HAP-1 (cell line): ENCODE measurements around the gene INO80B.

Experiments
- DNase-seq, 2 experiments: peaks; one replicate each; pipeline ENCODE4 v3.0.0-alpha.2; 2016 to 2020; ENCODE audit warnings: low spot score in 2 of 2
- H3K27me3 ChIP-seq: fragments of 250-450 bp; sonication (Bioruptor Pico); 2 replicates; pipeline ENCODE4 v1.5.1; 2020; ENCODE audit warnings: low read depth, mild to moderate bottlenecking, moderate library complexity
- H3K36me3 ChIP-seq: fragments of 250-450 bp; sonication (Bioruptor Pico); replicated peaks from 2 replicates; pipeline ENCODE4 v1.5.1; 2020; ENCODE audit warnings: mild to moderate bottlenecking
- H3K4me1 ChIP-seq: fragments of 250-450 bp; sonication (Bioruptor Pico); 2 replicates; pipeline ENCODE4 v1.5.1; 2020; ENCODE audit warnings: mild to moderate bottlenecking
- H3K4me3 ChIP-seq: fragments of 250-450 bp; sonication (Bioruptor Pico); 2 replicates; pipeline ENCODE4 v1.5.1; 2020; ENCODE audit warnings: mild to moderate bottlenecking, moderate library complexity
- H3K9me3 ChIP-seq: fragments of 250-450 bp; sonication (Bioruptor Pico); 2 replicates; pipeline ENCODE4 v1.5.1; 2020; ENCODE audit warnings: mild to moderate bottlenecking, moderate library complexity
- in situ Hi-C: fragments of 300-500 bp; cut with MboI; formaldehyde crosslinking; loops from 3 replicates; pipeline ENCODE4 v1.14.3; 2020; ENCODE audit warnings: low sequenced_read_pairs, inconsistent platforms, mixed read lengths

The INO80B gene

DNA sequence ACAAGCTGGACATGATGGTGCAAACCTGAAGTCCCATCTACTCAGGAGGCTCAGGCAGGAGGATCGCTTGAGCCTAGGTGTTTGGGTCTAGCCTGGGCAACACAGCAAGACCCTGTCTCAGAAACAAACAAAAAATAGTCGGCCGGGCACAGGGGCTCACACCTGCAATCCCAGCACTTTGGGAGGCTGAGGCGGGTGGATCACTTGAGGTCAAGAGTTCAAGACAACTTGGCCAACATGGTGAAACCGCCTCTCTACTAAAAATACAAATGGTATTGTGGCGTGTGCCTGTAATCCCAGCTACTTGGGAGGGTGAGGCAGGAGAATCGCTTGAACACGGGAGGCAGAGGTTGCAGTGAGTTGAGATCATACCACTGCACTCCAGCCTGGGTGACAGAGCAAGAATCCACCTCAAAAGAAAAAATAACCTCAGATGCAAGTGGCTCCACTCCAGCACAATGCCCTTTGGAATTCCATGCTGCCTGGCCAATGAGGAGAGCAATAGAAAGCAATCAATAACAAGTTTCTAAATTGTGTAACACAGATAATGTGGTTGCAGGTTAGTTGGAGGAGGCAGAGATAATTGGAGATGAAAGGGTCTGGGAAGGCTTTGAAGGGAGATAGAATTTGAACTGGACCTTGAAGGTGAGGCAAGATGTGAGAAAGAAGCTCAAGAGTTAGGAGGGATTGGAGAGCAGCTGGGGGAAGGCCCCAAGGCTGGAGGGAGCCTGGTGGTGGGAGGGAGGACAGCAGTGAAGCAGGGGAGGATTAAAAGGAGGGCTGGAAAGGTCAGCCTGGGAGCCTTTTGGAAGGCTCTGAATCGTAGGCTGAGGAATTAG is 34.0 kb downstream of the INO80B start:
- DNase-seq: no peak
- no peaks in the 10 kb centered on the region for H3K4me1 ChIP-seq
- no peaks in the 10 kb centered on the region for H3K9me3 ChIP-seq
- H3K36me3 ChIP-seq: peaks cover 30% of the 10 kb centered on the region
- in situ Hi-C loops: loop anchor here (5.0 kb wide), 1 partner anchor 88 kb away; no protein-coding TSS in a partner anchor
- H3K4me3 ChIP-seq: no peak overlapping the region
- H3K27me3 ChIP-seq: no peaks in the 10 kb centered on the region

DNA sequence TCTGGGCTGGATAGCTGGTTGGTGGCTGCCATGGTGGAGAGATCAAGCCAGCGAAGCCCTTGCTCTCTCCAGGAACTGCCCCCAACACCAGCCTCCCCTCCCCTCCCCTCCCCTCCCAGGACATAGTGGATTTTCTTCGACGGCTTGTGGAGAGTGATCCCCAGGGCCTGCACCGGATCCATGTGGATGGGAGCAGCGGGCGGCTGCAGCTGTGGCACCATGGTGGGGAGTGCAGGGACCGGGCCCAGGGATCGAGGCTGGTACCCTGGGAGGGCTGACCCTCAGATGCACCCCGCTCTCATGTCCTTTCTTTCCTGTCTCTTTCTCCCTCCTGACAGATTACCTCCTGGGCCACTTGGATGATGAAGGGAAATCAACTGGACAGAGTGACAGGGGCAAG is 35.0 kb downstream of the INO80B start:
- no peaks in the 10 kb centered on the region for H3K9me3 ChIP-seq
- no peaks in the 10 kb centered on the region for H3K4me1 ChIP-seq
- in situ Hi-C loops: loop anchor here (5.0 kb wide), 1 partner anchor 87 kb away; no protein-coding TSS in a partner anchor
- no peak overlapping the region for H3K4me3 ChIP-seq
- no peaks in the 10 kb centered on the region for H3K27me3 ChIP-seq
- peaks cover 30% of the 10 kb centered on the region for H3K36me3 ChIP-seq
- DNase-seq: no peak

GRCh38 chr2:74491648-74492544 is 37.0 kb downstream of the INO80B start:
- Histone ChIP-seq H3K36me3 (peaks cover 30% of the 10 kb centered on the region), H3K9me3 (no peaks in the 10 kb centered on the region), H3K4me1 (no peaks in the 10 kb centered on the region), H3K4me3 (no peak overlapping the region), H3K27me3 (no peaks in the 10 kb centered on the region)
- no peak for DNase-seq
- in situ Hi-C loops: no loop called here

GRCh38 chr2:74493546-74493945 is 38.7 kb downstream of the INO80B start:
- no peaks in the 10 kb centered on the region for H3K9me3 ChIP-seq
- no peak overlapping the region for H3K4me3 ChIP-seq
- H3K4me1 ChIP-seq: no peaks in the 10 kb centered on the region
- H3K36me3 ChIP-seq: peaks cover 23% of the 10 kb centered on the region
- no peak for DNase-seq
- H3K27me3 ChIP-seq: no peaks in the 10 kb centered on the region
- in situ Hi-C loops: no loop called here

- H3K27me3 ChIP-seq: no peaks in the 10 kb centered on the region
- in situ Hi-C loops: no loop called here
These were observed 40.6 kb downstream of the INO80B start for GRCh38 chr2:74495440-74495839.

DNA sequence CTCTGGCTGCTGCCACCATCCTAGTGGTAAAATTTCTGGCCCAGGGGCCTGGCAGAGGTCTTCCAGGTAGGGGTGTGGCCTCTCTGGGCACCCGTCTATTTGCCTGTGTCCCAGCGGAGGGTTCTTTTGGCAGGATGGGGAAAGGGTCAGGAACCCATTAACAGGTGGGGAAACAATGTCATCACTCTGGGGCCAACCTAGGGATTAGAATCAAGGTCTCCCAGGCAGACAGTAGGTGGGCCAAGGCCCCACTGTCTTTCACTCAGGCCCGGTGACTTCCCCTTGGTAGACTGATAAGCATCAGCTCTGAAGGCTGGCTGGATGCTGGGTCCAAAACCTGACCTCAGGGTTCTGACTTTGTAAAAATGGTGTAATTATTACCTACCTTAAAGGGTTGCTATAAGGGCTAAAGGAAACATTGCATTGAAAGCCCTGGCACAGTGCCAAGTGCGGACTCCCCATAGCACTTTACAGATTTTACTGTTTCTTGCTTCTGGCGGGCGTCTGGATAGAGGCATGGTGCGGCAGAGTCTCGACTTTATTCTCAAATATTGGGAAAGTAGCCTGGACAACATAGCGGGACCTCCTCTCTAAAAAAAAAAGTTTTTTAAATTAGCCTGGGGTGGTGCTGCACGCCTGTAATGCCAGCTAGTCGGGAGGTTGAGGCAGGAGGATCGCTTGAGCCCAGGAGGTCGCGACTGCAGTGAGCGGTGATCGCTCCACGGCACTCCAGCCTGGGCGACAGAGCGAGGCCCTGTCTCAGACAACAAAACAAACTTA is 42.3 kb downstream of the INO80B start:
- Histone ChIP-seq H3K9me3 (no peaks in the 10 kb centered on the region), H3K4me1 (no peaks in the 10 kb centered on the region), H3K27me3 (no peaks in the 10 kb centered on the region), H3K4me3 (no peak overlapping the region), H3K36me3 (peaks cover 8% of the 10 kb centered on the region)
- no peak for DNase-seq
- in situ Hi-C loops: no loop called here

More at GRCh38 chr2:74495440-74495839, 40.6 kb downstream of the INO80B start:
- DNase-seq: no peak
- H3K4me3 ChIP-seq: no peak overlapping the region
- H3K4me1 ChIP-seq: no peaks in the 10 kb centered on the region
- H3K9me3 ChIP-seq: no peaks in the 10 kb centered on the region
- peaks cover 23% of the 10 kb centered on the region for H3K36me3 ChIP-seq

DNA sequence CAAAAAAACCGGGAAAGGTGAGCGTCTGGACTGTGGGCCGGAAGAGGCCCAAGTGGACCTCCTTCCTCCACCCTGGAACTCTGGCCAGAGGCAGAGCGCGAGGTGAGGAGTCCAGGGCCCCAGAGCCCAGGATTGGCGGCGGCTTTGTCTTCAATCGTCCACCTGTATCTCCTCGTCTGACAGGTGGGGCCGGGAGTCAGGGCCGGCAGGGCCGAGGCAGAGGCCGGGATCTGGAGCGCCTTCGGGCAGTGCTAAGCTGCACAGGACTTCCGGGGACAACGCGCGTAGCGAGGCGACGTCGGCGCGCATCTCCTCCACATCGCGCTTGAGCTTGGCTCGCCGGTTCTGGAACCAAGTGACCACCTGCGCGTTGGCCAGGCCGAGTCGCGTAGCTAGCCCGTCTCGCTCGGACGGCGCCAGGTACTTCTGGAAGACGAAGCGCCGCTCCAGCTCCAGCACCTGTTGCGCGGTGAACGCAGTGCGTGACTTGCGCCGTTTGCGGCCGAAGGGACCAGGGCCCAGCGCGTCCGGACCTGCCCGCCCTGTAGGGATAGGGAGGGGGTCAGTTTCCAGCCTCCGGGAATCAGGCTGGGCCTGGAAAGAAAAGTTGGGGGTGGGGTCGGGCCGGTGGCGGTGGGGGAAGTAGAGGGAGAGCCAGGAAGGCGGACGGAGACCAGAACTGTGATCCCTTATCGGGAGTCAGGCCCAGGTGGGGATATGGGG is 43.1 kb downstream of the INO80B start:
- Histone ChIP-seq H3K36me3 (peaks cover 2% of the 10 kb centered on the region), H3K4me3 (no peak overlapping the region), H3K9me3 (no peaks in the 10 kb centered on the region), H3K4me1 (no peaks in the 10 kb centered on the region), H3K27me3 (no peaks in the 10 kb centered on the region)
- in situ Hi-C loops: no loop called here
- no peak for DNase-seq

- no peaks in the 10 kb centered on the region; the same call in 1 of the 2 replicates for H3K36me3 ChIP-seq
- in situ Hi-C loops: no loop called here
- DNase-seq: no peak
- no peak overlapping the region for H3K4me3 ChIP-seq
- no peaks in the 10 kb centered on the region for H3K9me3 ChIP-seq
- no peaks in the 10 kb centered on the region for H3K27me3 ChIP-seq
- no peaks in the 10 kb centered on the region for H3K4me1 ChIP-seq
These were observed 43.8 kb downstream of the INO80B start for GRCh38 chr2:74498500-74499266.

DNA sequence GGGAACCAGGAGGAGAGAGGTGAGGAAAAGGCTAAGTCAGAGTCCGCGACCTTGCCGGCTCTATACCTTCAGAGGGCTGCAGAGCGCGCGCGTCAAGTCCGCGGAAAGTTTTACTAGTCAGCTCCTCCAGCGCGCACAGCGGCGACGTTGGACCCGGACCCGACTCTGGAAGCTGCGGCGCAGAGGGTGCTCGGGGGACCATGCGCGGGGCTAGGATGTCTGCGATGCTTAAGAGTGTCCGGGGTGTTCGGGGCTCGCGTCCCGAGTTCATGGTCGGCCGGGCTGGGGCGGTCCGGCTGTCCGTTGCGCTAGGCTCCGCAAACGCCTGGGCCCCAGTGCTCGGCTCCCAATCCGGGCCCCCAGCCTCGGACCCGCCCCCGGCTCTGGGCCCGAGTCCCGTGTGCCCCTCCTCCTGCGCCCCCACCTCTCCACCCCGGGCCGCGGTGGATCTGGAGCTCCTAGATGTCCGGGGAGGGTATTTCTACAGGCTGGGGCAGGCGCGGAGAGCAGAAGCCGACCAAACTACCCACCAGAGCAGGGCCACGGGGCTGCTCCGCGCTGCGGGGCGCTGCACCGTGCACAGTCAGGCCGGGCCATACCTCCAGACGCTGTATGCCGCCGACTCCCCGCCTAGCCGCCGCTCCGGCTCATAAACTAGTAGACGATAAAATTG is 44.5 kb downstream of the INO80B start, which contains the start of gene LBX2:
TSS of gene LBX2 (minus strand) at position 337 of the 673 bp plus-strand sequence. CDS start at position 271, 66 bp downstream.
- no peaks in the 10 kb centered on the region for H3K9me3 ChIP-seq
- H3K4me3 ChIP-seq: no peak within 1 kb of the TSS
- H3K27me3 ChIP-seq: no peaks in the 10 kb centered on the region
- DNase-seq: no peak
- H3K4me1 ChIP-seq: no peaks in the 10 kb centered on the region
- H3K36me3 ChIP-seq: no peaks in the 10 kb centered on the region; the same call in 1 of the 2 replicates
- in situ Hi-C loops: no loop called here

DNA sequence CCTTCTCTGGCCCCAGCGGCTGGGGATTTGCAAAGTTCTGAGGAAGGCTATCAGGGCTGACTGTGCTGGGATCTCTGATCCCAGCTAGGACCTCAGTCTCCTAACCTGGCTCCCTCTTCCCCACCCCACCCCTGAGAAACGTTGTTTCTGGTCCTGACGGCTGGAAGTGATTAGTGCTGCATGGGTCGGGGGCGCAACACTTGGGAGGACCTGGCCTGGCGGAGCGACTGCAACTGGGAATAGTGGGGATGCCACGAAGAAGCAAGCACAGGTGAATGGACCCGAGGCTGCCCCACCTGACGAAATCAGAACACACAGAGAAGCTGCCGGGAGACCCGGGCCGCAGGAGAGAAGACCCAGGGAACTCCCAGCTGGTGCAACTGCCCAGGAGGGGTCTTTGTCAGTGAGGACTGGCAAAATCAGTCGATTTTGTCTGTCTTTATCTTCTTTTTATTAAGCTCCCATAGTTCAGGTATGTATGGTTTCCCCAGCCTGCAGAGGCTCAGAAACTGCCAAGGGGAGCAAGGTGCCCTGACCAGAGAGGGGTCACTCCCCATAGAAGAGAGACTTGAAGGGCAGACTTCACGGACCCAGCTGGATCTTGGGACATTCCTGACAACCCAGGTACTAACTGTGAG is 45.2 kb downstream of the INO80B start:
- in situ Hi-C loops: no loop called here
- H3K4me3 ChIP-seq: no peak overlapping the region
- peaks cover 3% of the 10 kb centered on the region for H3K36me3 ChIP-seq
- H3K4me1 ChIP-seq: no peaks in the 10 kb centered on the region
- no peaks in the 10 kb centered on the region for H3K27me3 ChIP-seq
- DNase-seq: no peak
- H3K9me3 ChIP-seq: no peaks in the 10 kb centered on the region

GRCh38 chr2:74500578-74500946 is 45.7 kb downstream of the INO80B start:
- Histone ChIP-seq H3K4me1 (no peaks in the 10 kb centered on the region), H3K27me3 (no peaks in the 10 kb centered on the region), H3K4me3 (no peak overlapping the region), H3K9me3 (no peaks in the 10 kb centered on the region), H3K36me3 (peaks cover 8% of the 10 kb centered on the region)
- no peak for DNase-seq
- in situ Hi-C loops: no loop called here
